Hepatocyte (in vitro differentiated cells): ENCODE results near the gene KCNK18.

ENCODE experiments used
- EZH2 ChIP-seq: fragments of 200-600 bp; sonication (generic); IDR thresholded peaks from 2 replicates; pipeline ENCODE4 v1.6.1; 2016; ENCODE audit warnings: antibody characterized with exemption, mild to moderate bottlenecking, borderline replicate concordance
- TF ChIP-seq, protein P1 (sequence below): fragments of 200-600 bp; sonication (generic); IDR thresholded peaks from 2 replicates; pipeline ENCODE4 v1.5.1; 2016; ENCODE audit warnings: antibody characterized with exemption, mild to moderate bottlenecking; ENCODE audit not compliant: poor library complexity

DNA sequence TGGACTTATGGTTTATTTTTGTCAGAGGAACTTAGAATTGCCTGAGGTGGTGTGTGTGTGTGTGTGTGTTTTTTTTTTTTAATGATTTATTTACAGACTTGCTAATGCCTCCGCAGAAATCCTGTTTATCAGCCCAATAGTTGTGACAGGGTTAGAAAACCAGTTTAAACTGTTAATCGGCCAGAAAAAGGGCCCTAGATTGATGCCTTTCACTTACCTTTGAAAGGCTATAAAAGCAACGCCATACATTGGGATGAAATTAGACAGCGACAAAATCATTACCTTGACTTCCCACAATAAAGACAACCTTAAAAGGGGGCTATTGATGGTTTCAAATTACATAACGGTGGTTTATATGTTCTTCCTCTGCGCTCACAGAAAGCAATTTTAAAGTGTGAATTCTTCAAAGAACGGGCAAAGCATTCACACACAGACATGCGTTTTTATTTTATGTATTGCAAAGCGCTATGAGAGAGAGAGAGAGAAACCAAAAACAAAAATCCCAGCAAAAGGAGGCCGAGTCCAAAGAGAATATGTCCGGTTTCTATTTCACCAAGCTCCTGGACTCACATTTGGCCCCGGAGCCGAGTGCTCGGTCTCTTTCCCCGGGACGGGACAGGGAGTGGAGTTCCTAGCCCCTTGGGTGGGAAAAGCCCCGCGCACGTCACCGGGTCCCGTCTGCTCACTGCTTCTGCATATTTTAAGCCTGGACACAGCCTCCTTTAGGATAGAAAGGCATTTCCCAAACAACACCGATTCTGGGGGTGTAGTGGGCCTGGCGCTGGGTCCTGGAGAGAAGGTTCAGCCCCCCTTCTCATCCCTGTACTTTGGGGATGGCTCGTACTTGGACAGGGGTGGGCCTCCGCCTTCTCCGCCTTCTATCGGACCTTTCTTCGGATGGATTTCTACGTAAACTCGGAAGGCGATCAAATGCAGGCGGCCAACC lies 32.4 kb upstream of the KCNK18 start:
- no peak for TF ChIP-seq EZH2
- TF ChIP-seq, protein P1, sequence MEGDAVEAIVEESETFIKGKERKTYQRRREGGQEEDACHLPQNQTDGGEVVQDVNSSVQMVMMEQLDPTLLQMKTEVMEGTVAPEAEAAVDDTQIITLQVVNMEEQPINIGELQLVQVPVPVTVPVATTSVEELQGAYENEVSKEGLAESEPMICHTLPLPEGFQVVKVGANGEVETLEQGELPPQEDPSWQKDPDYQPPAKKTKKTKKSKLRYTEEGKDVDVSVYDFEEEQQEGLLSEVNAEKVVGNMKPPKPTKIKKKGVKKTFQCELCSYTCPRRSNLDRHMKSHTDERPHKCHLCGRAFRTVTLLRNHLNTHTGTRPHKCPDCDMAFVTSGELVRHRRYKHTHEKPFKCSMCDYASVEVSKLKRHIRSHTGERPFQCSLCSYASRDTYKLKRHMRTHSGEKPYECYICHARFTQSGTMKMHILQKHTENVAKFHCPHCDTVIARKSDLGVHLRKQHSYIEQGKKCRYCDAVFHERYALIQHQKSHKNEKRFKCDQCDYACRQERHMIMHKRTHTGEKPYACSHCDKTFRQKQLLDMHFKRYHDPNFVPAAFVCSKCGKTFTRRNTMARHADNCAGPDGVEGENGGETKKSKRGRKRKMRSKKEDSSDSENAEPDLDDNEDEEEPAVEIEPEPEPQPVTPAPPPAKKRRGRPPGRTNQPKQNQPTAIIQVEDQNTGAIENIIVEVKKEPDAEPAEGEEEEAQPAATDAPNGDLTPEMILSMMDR = no peak
